Fibroblast of pulmonary artery (primary cell): ENCODE measurements around the gene ZNF354C.

ENCODE experiments used
- DNase-seq: peaks from one replicate; pipeline ENCODE4 v3.0.0-alpha.2; 2010; ENCODE audit warnings: low read depth
- H3K4me3 ChIP-seq: replicated peaks from 2 replicates; pipeline ENCODE4 v1.5.1; 2011; ENCODE audit warnings: low read depth, mild to moderate bottlenecking, control low read depth, low read length, moderate library complexity
- CTCF ChIP-seq: IDR thresholded peaks from 2 replicates; pipeline ENCODE4 v1.5.1; 2011; ENCODE audit warnings: mild to moderate bottlenecking, control low read depth, low read length, inconsistent platforms; ENCODE audit errors: missing control alignments

The ZNF354C gene

GRCh38 chr5:179114756-179115155 is 54.6 kb downstream of the ZNF354C start:
- no peak overlapping the region for H3K4me3 ChIP-seq
- TF ChIP-seq CTCF = no peak
- DNase-seq = no peak

GRCh38 chr5:179115307-179115706 is 55.1 kb downstream of the ZNF354C start:
- no peak overlapping the region for H3K4me3 ChIP-seq
- DNase-seq = no peak

DNA sequence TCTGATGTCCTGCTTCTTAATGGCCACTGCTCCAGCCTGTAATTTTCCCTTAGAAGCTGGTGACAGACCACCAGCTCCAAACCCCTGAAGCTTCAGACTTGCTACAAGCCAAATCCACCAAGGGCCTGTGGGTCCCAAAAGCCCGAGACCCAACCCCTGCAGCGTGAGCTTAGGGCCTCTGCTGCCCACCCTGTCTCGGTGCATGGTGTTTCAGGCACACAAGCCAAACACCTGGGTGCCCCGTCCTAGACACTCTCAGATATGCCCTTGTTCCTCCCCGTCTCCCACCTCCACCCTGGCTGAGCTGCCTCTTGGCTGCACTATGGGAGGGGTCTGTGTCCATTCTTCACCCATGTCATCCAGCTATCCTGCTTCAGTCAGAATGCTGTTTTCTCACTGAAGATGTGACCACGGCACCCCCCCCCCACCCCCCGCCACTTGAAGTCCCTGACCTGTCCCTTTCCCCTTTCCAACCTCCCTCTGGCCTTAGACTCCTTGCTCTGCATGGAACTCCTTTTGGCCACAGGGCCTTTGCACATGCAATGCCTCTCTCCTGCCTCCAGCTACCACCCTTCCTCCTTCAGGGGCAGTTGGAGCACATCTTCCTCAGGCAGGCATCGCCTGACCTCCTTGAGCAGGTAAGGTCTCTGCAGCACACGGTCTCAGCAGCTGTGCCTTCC is 55.8 kb downstream of the ZNF354C start:
- no peak overlapping the region for H3K4me3 ChIP-seq
- no peak for DNase-seq
- TF ChIP-seq CTCF = no peak

More at GRCh38 chr5:179115307-179115706, 55.1 kb downstream of the ZNF354C start:
- TF ChIP-seq CTCF = no peak

- H3K4me3 ChIP-seq = no peak overlapping the region
- no peak for TF ChIP-seq CTCF
- DNase-seq = no peak
These were observed 58.2 kb downstream of the ZNF354C start for GRCh38 chr5:179118338-179118737.

DNA sequence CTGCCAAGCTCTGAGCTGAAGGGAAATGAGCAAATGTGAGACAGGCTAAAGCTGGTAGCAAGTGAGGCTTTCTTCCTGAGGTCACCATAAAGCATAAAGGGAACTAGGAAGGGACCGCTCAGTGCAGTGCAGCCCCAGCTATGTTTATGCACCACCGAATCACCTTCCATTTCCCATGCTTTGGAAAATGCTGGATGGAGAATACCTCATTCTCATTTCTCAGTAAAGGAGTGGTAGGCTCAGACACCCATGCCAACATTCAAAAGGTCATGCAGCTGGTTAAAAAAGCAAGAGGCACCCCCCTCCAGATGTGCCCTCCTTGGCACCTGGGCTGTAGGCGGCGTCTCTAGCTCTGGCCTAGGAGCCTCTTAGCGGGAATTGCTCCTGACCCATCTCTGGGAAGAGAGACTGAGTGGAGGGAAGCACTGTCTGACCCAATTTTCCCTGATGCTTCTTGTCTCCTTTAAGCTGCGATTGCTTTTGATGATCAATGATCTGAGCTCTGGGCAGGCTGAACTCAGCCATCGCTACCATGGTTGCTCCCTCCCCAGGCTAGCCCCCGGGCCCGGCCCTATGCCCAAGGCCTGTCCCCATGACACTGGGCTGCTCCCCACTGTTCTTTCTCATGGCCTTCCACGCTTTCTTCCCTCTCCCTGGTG is 58.7 kb downstream of the ZNF354C start:
- no peak for TF ChIP-seq CTCF
- no peak for DNase-seq
- H3K4me3 ChIP-seq = no peak overlapping the region

DNA sequence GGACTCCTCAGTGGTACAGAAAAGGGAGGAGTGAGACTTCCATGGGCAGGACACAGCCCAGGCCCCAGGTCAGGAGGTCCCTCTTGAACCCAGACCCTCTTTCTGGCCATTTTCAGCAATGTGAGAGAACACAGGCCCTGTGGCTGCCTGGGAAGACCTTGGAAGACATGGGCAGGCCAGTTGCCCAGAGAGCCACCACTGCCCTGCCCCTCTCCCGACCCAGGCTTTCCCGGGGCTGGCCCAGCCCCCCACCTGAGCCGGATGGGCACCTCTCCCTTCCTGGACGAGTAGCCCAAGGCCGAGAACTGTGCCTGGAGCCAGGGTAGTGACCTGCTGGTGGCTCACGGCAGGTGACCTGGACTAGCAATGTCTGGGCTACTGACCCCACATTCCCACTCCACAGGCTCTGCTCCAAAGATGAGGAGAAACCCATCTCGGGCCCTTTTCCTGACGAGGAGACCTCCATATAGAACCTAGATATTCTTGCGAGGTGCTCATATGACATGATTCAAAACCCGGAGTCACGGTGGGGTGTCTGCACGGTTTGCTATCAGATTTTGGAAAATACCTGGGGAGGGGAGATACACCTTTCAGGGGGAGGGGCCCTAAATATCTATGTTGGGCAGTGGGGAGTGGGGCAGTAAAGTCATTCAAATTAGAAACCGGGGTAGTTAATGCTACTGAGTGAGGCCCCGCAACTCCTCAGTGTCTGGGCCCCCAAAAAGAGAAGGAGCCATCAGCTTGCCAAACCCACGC is 59.4 kb downstream of the ZNF354C start:
- TF ChIP-seq CTCF = no peak
- H3K4me3 ChIP-seq = no peak overlapping the region
- DNase-seq = no peak
